HL-60 (cell line): ENCODE results near the gene EFCAB6.

Experiments used
- CTCF ChIP-seq: IDR thresholded peaks from one replicate; pipeline ENCODE4 v1.5.1; 2011; ENCODE audit warnings: low read length, control low read depth, inconsistent platforms; ENCODE audit not compliant: insufficient read depth
- GABPA ChIP-seq: IDR thresholded peaks from 2 replicates; pipeline ENCODE4 v1.6.1; 2012; ENCODE audit warnings: low read depth
- POLR2AphosphoS5 ChIP-seq: IDR thresholded peaks from 2 replicates; pipeline ENCODE4 v1.6.1; 2012; ENCODE audit warnings: low read depth
- REST ChIP-seq: IDR thresholded peaks from 2 replicates; pipeline ENCODE4 v1.6.1; 2012; ENCODE audit warnings: low read depth; ENCODE audit not compliant: insufficient replicate concordance
- SPI1 ChIP-seq: IDR thresholded peaks from 2 replicates; pipeline ENCODE4 v1.6.1; 2012; ENCODE audit warnings: low read depth, mild to moderate bottlenecking, borderline replicate concordance

GRCh38 chr22:43749473-43749872 lies 62.6 kb downstream of the EFCAB6 start:
- TF ChIP-seq CTCF = no peak
- no peak for TF ChIP-seq REST
- no peak for TF ChIP-seq GABPA
- TF ChIP-seq SPI1 = no peak
- TF ChIP-seq POLR2AphosphoS5 = no peak
